Measurements from ENCODE around the gene ASPRV1.

GRCh38 chr2:69966496-69966895, 5.1 kb upstream of the ASPRV1 start:
- TF ChIP-seq CTCF (IDR thresholded peaks at IDR 0.05; ENCODE audit: poor library complexity) = no peak
- TF ChIP-seq EZH2 (IDR thresholded peaks at IDR 0.05; ENCODE audit: borderline replicate concordance) = no peak
